Fibroblast of skin of abdomen (primary cell): ENCODE data around the gene DDX47.
"Not testable (repeated sequence)": the region's sequence is repeated elsewhere in the genome, so short reads cannot be mapped to it uniquely, and the experiment has no call there.

Source experiments
- DNase-seq: peaks from one replicate; pipeline ENCODE4 v3.0.0-alpha.2; 2013

Gene DDX47

DNA sequence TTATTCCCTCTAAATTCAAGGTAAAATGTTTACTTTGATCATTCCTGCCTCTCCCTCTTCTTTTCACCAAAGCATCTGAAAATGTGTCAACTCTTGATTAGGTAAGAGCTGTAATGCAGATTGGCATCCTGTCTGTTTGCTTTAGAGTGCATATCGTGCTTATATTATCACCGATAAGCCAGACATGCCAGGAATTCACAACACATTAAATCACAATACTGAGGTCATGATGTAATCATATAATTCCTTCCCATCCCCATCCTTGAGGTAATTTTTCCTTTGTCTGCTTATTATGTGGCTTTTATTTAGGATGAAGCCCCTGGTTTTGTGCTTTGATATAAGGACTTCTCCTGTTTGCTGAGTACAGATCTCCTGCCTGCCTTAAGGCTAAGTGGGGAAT is 10.2 kb downstream of the DDX47 start:
- DNase-seq: peak; percentile 81

DNA sequence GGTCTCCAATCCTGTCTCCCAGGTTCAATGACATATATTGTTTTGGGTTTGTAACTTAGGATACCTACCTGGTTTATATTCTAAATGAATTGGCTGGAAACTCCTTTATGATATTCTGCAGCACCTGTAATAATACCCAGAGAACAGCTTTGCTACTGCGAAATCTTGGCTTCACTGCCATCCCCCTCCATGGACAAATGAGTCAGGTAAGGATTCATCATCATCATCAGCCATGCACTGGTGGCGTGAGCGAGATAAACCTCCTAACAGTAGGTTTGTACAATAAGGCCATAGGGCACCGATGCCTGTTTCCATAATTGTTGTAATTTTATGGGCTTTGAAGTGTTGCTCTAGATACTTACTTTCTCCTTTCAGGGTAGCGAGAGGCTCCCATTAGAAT is 10.7 kb downstream of the DDX47 start:
- no peak for DNase-seq

DNA sequence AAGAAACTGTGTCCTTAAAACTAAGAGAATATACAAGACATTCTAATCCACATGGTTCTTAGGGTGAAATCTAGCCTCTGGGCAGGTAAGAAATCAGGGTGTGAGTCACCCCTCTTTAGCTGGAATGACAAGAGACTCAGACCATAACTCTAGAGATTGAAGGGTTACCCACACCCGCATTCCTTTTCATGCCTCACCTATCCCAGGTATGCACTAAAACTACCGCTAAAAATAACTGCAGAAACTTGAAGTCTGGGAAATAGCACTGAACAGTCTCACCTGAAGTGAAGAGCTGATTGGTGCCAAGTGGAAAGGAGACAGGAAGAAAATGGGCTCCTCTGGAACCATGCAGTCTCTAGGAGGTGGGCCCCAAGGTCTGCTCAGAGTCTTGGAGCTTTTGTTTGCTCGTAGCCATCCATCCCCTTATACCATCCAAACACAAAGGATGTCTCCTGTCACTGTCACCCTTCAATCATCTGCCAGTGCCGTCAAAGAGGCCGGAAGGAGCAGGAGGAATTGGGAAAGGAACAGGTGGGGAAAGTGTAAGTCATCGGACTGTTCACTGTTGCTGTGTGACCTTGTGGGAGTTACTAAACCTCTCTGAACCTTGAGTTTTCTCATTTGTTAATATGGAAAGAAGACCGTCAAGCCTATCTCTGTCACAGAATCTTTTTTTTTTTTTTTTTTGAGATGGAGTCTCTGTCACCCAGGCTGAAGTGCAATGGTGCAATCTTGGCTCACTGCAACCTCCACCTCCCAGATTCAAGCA is 22.4 kb downstream of the DDX47 start:
- no peak for DNase-seq

DNA sequence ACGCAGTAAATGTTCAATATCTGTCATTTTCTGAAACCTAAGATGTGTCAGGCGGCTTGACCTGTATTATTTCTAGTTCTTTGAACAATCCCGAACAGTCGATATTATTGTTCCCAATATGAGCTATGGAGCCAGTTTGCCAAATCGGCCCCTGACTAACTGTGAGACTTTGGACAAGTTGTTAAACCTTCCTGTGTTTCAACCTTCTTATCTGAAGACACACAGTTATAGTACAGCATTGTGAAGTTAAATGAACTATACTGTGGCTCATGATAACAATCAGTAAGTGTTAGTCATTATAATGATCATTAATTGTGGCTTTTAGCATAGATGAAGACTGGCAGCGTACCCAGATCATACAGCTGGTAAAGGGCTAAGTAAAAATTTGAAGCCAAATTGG is 23.4 kb downstream of the DDX47 start:
- DNase-seq: no peak

DNA sequence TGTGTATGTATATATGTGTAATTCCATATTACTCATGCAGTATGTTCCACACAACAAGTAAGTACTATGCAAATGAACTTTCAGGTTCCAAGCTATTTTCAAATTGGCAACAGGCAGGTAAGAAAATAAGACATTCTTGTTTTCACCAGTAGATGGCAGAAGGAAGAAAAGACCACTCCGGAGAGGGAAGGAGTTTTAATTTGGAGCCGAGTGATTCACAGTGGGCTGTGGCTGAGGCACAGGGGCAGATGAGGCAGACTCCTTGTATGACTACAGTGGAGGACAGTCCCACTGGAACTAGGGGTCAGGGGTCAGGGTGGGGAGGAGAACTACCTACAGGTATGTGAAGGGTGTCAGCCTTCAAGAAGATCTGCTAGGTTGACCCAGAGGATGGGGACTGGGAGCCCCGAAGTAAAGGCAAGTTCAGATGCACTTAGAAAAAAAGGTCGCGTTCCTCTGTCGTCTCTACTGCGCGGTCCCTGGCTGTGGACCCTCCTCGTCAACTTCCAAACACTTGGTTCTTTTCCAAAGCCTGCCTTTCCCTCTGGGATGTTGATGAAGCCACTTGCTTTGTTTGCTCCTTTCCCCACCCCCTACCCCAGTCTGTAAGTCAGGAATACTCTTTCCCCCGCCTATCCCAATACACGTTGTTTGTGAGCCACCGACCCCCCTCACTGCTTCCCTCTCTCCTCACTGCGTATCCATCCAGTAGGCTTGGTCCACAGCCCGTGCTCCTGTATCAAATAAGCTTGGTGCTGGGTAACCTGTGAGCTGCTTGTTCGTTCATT is 24.1 kb downstream of the DDX47 start:
- peak; percentile 74 for DNase-seq

DNA sequence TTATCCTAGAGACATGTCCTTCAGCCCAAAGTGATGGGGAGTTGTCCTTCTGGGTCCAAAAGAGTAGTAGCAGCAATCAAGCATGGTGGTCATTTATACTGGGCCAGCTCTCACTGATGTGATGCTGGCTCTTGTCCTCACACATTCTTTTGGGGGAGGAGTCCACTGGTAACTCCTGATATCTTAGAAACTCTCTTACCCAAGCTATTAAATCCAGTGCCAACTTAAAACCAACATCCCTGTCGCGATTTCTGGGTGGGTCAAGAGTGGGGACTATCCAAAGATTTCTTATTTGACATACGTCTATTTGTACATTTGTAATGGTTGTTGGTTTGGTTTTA is 24.6 kb downstream of the DDX47 start:
- DNase-seq: no peak

DNA sequence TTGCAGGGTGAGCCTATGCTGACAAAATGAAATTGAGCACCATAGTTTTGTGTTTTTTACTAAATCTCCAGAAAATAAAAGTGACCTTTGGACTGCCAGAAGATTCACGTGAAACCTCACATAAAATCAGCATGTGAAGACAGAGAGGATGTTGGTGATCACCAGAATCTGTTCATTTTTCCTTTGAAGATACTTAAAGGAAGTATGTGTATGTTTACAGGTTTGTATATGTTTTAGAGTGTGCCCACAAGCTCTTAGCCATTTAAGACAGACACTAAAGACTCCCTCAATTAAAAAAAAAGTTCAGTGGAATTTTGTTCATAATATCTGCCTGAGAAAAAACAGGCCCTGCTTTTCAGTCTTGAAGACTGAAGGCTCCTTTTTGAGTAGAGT is 25.9 kb downstream of the DDX47 start:
- no peak for DNase-seq

DNA sequence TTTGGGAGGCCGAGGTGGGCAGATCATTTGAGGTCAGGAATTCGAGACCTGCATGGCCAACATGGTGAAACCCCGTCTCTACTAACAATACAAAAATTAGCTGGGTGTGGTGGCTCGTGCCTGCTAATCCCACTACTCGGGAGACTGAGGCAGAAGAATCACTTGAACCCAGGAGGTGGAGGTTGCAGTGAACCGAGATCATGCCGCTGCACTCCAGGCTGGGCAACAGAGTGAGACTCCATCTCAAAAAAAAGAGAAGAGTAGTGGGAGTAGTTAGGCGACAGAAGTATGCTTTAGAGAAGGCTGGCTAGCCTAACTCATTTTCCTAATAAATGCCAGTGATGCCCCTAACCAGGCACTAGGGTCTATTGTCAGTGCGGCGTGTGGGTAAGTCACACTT is 26.3 kb downstream of the DDX47 start:
- DNase-seq: not testable (repeated sequence)

DNA sequence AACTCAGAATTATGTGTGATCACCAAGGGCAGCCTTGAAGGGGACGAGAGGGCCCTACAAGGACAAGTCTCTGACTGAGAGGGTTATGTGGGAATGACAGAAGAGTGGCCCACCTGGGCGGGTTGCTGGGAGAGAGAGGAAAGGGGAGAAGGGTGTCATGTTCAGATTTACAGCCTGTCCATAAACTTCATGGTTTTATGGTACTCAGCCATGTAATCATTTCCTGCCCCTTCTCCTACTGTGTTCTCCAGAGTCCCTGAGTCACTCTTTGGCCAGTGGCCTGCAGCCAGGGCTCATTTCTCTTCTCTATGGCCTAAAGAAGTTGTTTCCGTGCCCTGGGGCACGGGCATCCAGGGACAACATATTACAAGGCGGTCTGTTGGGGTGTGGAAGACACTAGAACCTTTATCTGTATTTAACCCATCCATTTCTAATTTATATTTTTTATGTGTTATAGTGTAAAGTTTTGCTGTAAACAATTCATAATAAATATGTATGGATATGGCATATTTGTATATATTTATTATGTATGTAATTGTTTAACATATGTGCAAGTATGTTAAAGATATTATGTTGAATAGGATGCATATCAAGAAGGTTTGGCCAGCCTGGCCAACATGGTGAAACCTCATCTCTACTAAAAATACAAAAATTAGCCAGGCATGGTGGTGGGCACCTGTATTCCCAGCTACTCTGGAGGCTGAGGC is 26.9 kb downstream of the DDX47 start:
- DNase-seq: peak; percentile 75

DNA sequence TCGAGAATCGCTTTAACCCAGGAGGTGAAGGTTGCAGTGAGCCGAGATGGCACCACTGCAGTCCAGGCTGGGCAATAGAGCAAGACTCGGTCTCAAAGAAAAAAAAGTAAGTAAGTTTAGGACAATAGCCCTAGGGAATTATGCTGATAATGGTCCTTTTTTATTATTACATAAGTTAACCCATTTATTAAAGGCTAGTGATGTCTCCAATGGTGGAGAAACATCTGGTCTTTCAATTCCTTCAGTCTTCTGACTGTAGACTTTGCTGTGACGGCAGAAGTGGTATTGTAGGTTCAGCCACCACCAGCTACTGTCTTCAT is 27.4 kb downstream of the DDX47 start:
- no peak for DNase-seq

DNA sequence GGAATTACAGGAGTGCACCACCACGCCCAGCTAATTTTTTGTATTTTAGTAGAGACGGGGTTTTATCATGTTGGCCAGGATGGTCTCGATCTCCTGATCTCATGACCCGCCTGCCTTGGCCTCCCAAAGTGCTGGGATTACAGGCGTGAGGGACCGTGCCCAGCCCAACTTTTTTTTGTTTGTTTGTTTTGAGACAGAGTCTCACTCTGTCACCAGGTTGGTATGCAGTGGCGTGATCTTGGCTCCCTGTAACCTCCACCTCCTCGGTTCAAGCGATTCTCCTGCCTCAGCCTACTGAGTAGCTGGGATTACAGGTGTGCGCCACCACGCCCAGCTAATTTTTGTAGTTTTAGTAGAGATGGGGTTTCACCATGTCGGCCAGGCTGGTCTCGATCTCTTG is 28.3 kb downstream of the DDX47 start:
- DNase-seq: not testable (repeated sequence)

DNA sequence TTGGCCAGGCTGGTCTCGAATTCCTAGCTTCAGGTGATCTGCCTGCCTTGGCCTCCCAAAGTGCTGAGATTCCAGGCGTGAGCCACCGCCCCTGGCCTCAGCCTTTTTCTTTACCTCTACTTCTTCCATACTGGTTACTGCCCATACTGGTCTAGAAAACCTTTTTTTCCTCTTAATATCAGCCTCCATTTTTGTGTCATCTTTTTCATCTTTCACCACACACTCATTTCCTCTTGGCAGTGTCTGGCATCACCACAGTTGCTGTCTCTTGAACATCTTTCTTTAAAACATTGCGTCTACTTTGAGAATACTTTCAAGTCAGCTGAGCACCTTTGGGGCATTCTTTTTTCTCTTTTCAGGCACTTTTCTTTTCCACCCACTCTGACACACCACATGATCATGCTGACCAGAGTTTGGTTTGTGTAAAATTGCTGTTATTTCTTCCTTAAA is 32.7 kb downstream of the DDX47 start:
- DNase-seq: no peak

DNA sequence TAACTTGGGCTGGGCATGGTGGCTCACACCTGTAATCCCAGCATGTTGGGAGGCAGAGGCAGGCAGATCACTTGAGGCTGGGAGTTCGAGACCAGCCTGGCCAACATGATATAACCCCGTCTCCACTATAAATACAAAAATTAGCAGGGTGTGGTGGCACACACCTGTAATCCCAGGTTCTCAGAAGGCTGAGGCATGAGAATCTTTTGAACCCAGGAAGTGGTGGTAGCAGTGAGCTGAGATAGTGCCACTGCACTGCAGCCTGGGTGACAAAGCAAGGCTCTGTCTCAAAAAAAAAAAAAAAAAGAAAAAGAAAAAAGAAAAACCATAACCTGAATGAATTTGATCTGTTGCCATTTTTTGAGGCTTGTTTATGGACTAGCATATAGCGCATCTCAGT is 33.6 kb downstream of the DDX47 start:
- not testable (repeated sequence) for DNase-seq

DNA sequence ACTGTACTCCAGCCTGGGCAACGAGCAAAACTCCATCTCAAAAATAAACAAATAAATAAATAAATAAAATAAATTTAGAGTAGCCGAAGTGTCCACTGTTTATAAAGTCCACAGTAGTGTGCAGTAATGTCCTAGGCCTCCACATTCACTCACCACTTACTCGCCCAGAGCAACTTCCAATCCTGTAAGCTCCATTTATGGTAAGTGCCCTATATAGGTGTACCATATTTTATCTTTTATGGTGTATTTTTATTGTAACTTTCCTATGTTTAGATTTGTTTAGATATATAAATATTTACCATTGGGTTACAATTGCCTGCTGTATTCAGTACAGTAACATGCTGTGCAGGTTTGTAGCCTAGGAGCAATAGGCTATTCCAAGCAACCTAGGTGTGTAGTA is 40.3 kb downstream of the DDX47 start:
- no peak for DNase-seq

DNA sequence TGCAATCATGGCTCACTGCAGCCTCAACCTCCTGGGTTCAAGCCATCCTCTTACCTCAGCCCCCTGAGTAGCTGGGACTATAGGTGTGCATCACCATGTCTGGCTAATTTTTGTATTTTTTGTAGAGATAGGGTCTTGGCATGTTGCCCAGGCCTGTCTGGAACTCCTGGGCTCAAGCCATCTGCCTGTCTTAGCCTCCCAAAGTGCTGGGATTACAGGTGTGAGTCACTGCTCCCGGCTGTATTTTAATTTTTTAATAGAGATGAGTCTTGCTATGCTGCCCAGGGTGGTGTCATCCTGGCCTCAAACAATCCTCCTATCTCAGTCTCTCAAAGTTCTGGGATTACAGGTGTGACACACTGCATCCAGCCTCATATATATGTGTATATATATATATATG is 46.5 kb downstream of the DDX47 start:
- DNase-seq: peak; percentile 42

DNA sequence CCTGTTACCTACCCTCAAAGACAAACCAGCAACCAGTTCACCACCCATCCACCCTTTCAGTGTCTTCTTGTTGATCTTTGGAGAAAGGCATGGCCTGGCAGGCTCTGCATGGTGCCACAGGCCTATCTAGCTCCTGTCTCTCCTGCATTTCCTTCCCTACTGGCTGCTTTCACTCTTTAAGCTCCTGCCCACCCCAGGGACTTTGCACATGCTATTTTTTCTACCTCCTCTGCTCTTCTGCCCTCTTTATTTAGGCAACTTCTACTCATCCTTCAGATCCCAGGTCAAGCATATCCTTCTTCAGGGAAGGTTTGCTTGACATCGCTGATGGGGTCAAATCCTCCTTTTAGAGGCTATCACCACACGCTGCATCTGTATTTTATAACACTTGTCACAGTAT is 51.1 kb downstream of the DDX47 start:
- DNase-seq: no peak

DNA sequence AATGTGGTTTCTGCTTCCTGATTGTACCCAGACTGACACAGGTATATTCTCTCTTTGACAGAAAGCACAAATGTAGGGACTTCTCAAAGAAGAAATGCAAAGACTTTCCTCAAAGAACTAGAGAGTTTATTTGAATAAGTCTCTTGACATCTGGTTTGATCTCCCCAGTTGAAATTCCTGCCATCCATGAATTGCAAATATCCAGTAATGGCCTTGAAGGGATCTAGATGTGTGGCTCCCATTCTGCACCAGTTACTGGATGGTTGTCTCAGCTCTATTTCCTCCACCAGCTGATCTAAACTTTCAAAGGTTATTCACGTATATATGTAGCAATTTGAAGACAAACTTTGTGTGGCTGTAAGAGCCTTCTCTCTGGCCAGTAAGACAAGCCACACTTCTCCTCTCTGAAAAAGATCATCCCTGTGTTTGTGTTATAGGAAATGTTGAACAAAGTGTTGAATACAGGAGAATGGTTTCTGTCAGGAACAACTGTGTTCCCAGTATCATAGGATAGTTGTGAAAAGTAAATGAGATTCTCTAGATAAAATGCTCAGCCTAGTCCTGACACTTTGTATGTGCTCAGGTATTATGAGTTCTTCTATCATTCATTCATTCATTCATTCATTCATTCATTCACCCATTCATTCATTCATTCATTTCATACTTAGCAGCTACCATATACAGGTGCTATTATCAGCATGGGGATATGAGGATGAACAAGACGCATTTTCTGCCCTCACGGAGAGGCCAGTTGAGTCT is 55.5 kb downstream of the DDX47 start:
- DNase-seq: no peak

DNA sequence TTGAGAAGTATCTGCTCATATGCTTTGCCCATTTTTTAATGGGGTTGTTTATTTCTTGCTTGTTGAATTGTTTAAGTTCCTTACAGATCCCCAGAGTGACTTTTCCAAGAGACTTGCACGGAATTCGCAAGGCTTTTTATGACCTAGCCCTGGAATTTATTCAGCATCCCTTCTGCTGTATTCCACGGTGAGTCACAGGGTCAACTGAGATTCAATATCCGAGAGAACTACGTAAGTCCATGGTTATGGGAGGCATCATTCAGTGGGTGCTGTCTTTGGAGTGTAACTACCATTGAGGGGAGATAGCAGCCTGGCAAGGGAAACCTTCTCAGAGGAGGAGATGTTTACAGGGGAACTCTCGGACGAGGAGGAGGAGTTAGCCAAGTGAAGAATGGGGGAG is 57.3 kb downstream of the DDX47 start:
- peak; percentile 97 for DNase-seq

DNA sequence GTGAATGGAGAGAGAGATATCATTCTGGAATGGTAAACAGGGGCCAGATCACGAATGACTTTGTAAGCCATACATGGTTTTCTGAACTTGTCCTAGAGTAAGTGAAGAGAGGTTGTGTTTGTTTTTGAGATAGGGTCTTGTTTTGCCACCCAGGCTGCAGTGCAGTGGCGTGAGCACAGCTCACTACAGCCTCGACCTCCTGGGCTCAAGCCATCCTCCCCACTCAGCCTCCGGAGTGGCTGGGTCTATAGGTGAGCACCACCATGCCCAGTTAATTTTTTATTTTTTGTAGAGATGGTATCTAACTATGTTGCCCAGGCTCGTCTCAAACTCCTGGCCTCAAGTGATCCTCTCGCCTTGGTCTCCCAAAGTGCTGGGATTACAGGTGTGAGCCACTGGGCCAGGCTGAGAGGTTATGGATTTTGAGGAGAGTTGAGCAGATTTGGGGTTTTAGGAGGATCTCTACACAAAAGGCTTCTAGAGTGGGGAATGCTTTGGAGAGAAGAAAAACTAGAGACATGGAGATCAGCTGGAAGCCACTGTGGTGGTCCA is 58.5 kb downstream of the DDX47 start:
- DNase-seq: no peak

DNA sequence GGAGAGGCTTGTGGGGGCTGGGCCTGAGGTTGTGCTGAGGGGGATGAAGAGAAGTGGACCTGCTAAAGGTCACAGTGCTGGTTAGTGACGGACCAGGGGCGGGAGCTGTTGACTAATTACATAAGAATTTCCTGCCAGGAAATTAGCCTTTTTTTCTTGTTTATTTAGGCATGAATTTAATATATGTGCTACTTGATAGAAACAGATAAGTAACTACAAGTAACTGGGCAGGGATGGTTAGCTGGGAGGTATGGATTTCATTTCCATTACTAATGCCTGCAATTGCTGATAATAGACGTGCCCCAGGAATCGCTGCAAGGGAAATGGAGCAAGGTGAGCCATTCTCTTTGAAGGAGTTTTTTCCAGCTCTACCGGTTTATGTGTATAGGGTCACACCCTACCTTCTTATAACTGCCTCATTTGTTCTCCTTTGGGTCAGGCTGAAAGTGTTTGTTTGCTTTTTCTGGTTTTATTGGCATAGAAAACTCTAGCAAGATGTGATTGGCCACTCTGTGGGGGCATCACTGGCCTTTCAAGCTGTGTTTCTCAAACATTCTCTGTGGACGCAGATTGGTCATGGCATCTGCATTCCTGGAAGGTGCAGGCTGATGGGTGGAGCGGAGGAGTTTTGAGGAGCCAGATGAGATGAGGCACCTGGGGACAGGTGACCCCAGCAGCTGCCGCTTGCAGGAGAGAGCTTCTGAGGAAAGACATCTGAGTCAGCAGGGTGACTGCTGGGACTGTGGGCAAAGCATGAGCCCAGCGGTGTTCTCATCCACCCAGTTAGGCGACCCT is 59.2 kb downstream of the DDX47 start:
- DNase-seq: peak; percentile 69

DNA sequence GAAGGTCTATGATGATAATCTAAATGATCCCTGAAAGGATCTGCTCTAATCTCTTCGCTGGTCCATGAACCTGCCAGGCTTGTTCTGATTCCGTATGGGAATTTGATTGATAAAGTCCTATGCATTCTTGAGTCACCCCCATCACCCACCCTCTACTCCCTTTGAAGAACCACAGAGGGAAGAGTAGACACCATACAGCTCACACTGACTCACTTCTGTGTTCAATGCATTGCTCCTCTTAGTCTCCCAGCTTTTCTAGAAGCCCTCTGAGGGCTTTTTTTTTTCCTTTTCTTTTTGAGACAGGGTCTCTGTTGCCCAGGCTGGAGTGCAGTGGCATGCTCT is 59.8 kb downstream of the DDX47 start:
- DNase-seq: peak; percentile 68

DNA sequence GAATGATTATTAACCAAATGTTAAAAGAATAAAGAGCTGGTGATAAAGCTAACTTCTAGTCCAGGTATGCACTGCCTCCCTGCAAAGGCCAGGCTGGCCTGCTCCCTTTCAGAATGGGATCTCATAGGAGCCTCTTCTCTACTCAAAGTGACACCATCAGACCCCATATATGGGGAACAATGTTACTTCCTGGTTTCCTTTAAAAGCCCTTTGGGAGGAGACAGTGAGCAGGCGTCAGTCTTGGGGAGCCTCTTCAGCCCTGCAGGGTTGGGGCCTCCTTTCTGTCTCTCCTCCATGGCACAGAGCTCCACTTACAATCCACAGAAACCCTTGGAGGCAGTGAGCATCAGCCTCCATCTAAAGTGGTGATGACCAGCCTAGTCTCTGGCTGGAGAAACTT is 60.9 kb downstream of the DDX47 start:
- no peak for DNase-seq
